Measurements from ENCODE around the gene SLC12A1. TPM values are rescaled to one million over a fixed set of nuclear protein-coding genes. Genes with fewer than 3 reads are reported as not detected.

The SLC12A1 gene
- total RNA-seq, 4 donors from 2014 or later = not detected

- Histone ChIP-seq H3K4me1 (no peaks in the 10 kb centered on the region), H3K9me3 (no peaks in the 10 kb centered on the region), H3K27me3 (no peaks in the 10 kb centered on the region), H3K4me3 (no peak overlapping the region), H3K27ac (no peak overlapping the region), H3K36me3 (no peaks in the 10 kb centered on the region)
- TF ChIP-seq, protein P1, sequence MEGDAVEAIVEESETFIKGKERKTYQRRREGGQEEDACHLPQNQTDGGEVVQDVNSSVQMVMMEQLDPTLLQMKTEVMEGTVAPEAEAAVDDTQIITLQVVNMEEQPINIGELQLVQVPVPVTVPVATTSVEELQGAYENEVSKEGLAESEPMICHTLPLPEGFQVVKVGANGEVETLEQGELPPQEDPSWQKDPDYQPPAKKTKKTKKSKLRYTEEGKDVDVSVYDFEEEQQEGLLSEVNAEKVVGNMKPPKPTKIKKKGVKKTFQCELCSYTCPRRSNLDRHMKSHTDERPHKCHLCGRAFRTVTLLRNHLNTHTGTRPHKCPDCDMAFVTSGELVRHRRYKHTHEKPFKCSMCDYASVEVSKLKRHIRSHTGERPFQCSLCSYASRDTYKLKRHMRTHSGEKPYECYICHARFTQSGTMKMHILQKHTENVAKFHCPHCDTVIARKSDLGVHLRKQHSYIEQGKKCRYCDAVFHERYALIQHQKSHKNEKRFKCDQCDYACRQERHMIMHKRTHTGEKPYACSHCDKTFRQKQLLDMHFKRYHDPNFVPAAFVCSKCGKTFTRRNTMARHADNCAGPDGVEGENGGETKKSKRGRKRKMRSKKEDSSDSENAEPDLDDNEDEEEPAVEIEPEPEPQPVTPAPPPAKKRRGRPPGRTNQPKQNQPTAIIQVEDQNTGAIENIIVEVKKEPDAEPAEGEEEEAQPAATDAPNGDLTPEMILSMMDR (IDR thresholded peaks at IDR 0.05) = no peak
- TF ChIP-seq POLR2A (IDR thresholded peaks at IDR 0.05) = no peak
- no peak for DNase-seq
Measured at GRCh38 chr15:48222627-48223026, 16.5 kb downstream of the SLC12A1 start.

DNA sequence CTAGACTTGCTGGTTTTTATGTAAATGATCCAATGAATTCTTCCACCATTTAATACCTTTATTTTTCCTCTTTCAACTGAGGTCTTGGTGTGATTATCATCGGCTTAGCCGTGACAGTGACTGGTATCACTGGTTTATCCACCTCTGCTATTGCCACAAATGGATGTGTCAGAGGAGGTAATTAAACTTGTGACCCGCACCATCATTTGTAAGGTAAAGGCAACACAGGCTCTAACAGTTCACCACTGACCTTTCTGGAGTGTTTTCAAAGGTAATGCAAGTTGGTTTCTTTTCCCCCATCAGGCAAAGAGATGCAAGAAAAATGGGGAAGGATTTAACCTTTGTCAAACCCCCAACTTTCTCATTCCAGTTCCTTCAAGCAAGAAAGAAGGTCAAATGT is 19.7 kb downstream of the SLC12A1 start:
- Histone ChIP-seq H3K4me1 (no peaks in the 10 kb centered on the region), H3K9me3 (no peaks in the 10 kb centered on the region), H3K27ac (no peak overlapping the region), H3K4me3 (no peak overlapping the region), H3K36me3 (no peaks in the 10 kb centered on the region), H3K27me3 (no peaks in the 10 kb centered on the region)
- no peak for DNase-seq
- TF ChIP-seq, protein P1 (IDR thresholded peaks at IDR 0.05) = no peak
- TF ChIP-seq POLR2A (IDR thresholded peaks at IDR 0.05) = no peak

GRCh38 chr15:48230498-48230897 is 24.4 kb downstream of the SLC12A1 start:
- no peak for DNase-seq
- TF ChIP-seq POLR2A (IDR thresholded peaks at IDR 0.05) = no peak
- TF ChIP-seq, protein P1 (IDR thresholded peaks at IDR 0.05) = no peak
- no peaks in the 10 kb centered on the region for H3K4me1 ChIP-seq
- no peak overlapping the region for H3K27ac ChIP-seq
- no peak overlapping the region for H3K4me3 ChIP-seq
- no peaks in the 10 kb centered on the region for H3K36me3 ChIP-seq
- no peaks in the 10 kb centered on the region for H3K9me3 ChIP-seq
- H3K27me3 ChIP-seq = no peaks in the 10 kb centered on the region

DNA sequence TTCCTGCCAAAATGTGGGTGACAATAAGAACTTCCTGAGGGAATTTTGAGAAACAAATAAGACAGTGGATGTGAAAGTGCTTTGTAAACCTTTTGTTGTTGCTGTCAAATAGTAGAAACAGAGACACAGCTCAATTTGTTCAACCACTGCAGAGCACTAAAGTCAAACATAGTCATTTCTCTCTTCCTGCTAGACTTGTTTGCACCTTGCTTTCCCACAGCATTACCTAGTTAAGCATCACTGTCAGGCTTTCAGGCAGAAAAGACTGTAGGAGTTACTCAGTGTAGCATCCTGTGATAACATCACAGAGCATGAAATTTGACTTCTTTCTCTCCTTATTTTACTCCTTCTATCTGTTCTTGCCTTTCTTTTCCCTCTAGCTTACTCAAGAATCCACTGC is 27.1 kb downstream of the SLC12A1 start:
- no peaks in the 10 kb centered on the region for H3K4me1 ChIP-seq
- DNase-seq = no peak
- H3K36me3 ChIP-seq = no peaks in the 10 kb centered on the region
- no peaks in the 10 kb centered on the region for H3K27me3 ChIP-seq
- H3K4me3 ChIP-seq = no peak overlapping the region
- no peaks in the 10 kb centered on the region for H3K9me3 ChIP-seq
- TF ChIP-seq POLR2A (IDR thresholded peaks at IDR 0.05) = no peak
- TF ChIP-seq, protein P1 (IDR thresholded peaks at IDR 0.05) = no peak
- no peak overlapping the region for H3K27ac ChIP-seq

- TF ChIP-seq, protein P1 (IDR thresholded peaks at IDR 0.05) = no peak
- no peak for TF ChIP-seq POLR2A (IDR thresholded peaks at IDR 0.05)
- H3K9me3 ChIP-seq = no peaks in the 10 kb centered on the region
Measured at GRCh38 chr15:48239334-48239733, 33.2 kb downstream of the SLC12A1 start.

GRCh38 chr15:48242015-48242414 is 35.9 kb downstream of the SLC12A1 start:
- H3K4me3 ChIP-seq = no peak overlapping the region
- no peaks in the 10 kb centered on the region for H3K36me3 ChIP-seq
- TF ChIP-seq, protein P1 (IDR thresholded peaks at IDR 0.05) = no peak
- TF ChIP-seq POLR2A (IDR thresholded peaks at IDR 0.05) = no peak
- H3K4me1 ChIP-seq = no peaks in the 10 kb centered on the region
- no peak overlapping the region for H3K27ac ChIP-seq
- H3K27me3 ChIP-seq = no peaks in the 10 kb centered on the region
- H3K9me3 ChIP-seq = no peaks in the 10 kb centered on the region
- no peak for DNase-seq

More at GRCh38 chr15:48239334-48239733, 33.2 kb downstream of the SLC12A1 start:
- Histone ChIP-seq H3K4me3 (no peak overlapping the region), H3K27ac (no peak overlapping the region), H3K27me3 (no peaks in the 10 kb centered on the region), H3K36me3 (no peaks in the 10 kb centered on the region), H3K4me1 (no peaks in the 10 kb centered on the region)
- no peak for DNase-seq

All from Peyer's patch (tissue), 4 donors.